SK-N-DZ (cell line): ENCODE measurements around the gene LRP1B.

ENCODE experiments used
- DNase-seq: peaks from one replicate; pipeline ENCODE4 v3.0.0-alpha.2; 2015; ENCODE audit warnings: low spot score

Gene LRP1B

GRCh38 chr2:141694180-141694579, 436.6 kb downstream of the LRP1B start:
- no peak for DNase-seq

- DNase-seq = no peak
Observed at GRCh38 chr2:141692829-141693228, 438.0 kb downstream of the LRP1B start.

GRCh38 chr2:141676139-141676538, 454.7 kb downstream of the LRP1B start:
- DNase-seq = no peak

- DNase-seq = no peak
Observed at GRCh38 chr2:141666191-141666590, 464.6 kb downstream of the LRP1B start.

GRCh38 chr2:141660232-141660631, 470.6 kb downstream of the LRP1B start:
- DNase-seq = no peak

- no peak for DNase-seq
Observed at GRCh38 chr2:141654311-141654710, 476.5 kb downstream of the LRP1B start.

GRCh38 chr2:141653184-141653583, 477.6 kb downstream of the LRP1B start:
- no peak for DNase-seq

- no peak for DNase-seq
Observed at GRCh38 chr2:141652308-141652707, 478.5 kb downstream of the LRP1B start.

GRCh38 chr2:141647353-141647752, 483.5 kb downstream of the LRP1B start:
- no peak for DNase-seq

GRCh38 chr2:141641462-141641861, 489.4 kb downstream of the LRP1B start:
- DNase-seq = no peak

- DNase-seq = no peak
Observed at GRCh38 chr2:141639809-141640208, 491.0 kb downstream of the LRP1B start.

- no peak for DNase-seq
Observed at GRCh38 chr2:141633132-141633531, 497.7 kb downstream of the LRP1B start.

- DNase-seq = no peak
Observed at GRCh38 chr2:141630407-141630930, 500.3 kb downstream of the LRP1B start.

- no peak for DNase-seq
Observed at GRCh38 chr2:141620372-141620771, 510.4 kb downstream of the LRP1B start.

GRCh38 chr2:141618457-141618856, 512.4 kb downstream of the LRP1B start:
- DNase-seq = peak; percentile 4

GRCh38 chr2:141611981-141612380, 518.8 kb downstream of the LRP1B start:
- DNase-seq = no peak

- DNase-seq = no peak
Observed at GRCh38 chr2:141611176-141611571, 519.6 kb downstream of the LRP1B start.

- DNase-seq = no peak
Observed at GRCh38 chr2:141610564-141611175, 520.1 kb downstream of the LRP1B start.

- no peak for DNase-seq
Observed at GRCh38 chr2:141605163-141605562, 525.7 kb downstream of the LRP1B start.

- no peak for DNase-seq
Observed at GRCh38 chr2:141601511-141602152, 529.2 kb downstream of the LRP1B start.

- no peak for DNase-seq
Observed at GRCh38 chr2:141599721-141600120, 531.1 kb downstream of the LRP1B start.

GRCh38 chr2:141598982-141599381, 531.8 kb downstream of the LRP1B start:
- no peak for DNase-seq

GRCh38 chr2:141595316-141595920, 535.4 kb downstream of the LRP1B start:
- no peak for DNase-seq
